ENCODE data around the gene MAGEA1.
"Not testable (repeated sequence)": the region's sequence is repeated elsewhere in the genome, so short reads cannot be mapped to it uniquely, and the experiment has no call there.

MAGEA1 gene

DNA sequence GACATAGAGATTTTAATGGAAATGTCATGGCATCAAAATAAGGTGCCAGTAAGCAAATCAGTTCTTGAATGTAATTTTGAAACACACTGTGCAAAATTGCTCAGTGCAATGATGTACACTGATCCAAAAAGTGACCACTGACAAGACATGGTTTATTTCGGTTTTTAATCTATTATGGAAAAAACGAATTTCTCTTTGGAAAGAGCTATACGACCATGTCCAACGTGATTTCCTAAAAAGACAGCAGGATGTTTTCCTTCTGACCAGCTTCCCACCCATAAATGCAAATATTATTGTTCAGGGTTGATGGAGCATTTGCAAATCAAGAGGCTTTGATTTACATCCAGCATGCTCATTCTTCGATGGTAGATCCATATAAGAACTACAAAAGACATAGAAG lies 17.1 kb upstream of the MAGEA1 start:
- no peaks in the 10 kb centered on the region for H4K20me1 ChIP-seq (ENCODE audit: insufficient read depth, low read length, poor library complexity, severe bottlenecking)
- H2AFZ ChIP-seq (ENCODE audit: low read length): no peak overlapping the region
- H3F3A ChIP-seq (ENCODE audit: low read depth): no peaks in the 10 kb centered on the region
- no peak overlapping the region for H3K4me2 ChIP-seq (ENCODE audit: low read depth, low read length, poor library complexity, severe bottlenecking)
- H3K9me2 ChIP-seq (replicated peaks; ENCODE audit: low read depth, low read length): no peaks in the 10 kb centered on the region
- no peak overlapping the region for H3K4me3 ChIP-seq (ENCODE audit: low read length, poor library complexity, severe bottlenecking)
- no peak overlapping the region for H3K9ac ChIP-seq (ENCODE audit: low read depth, low read length, poor library complexity, severe bottlenecking)
- no peaks in the 10 kb centered on the region for H3K9me3 ChIP-seq (ENCODE audit: insufficient read depth, low read depth, low read length)
- no peaks in the 10 kb centered on the region for H3K4me1 ChIP-seq (ENCODE audit: insufficient read depth, low read length, poor library complexity, severe bottlenecking)
- no peaks in the 10 kb centered on the region for H3K27me3 ChIP-seq (ENCODE audit: insufficient read depth, low read length, poor library complexity, severe bottlenecking)
- H3K36me3 ChIP-seq (ENCODE audit: insufficient read depth, low read length): no peaks in the 10 kb centered on the region
- H3K79me2 ChIP-seq (ENCODE audit: insufficient read depth, low read length): no peaks in the 10 kb centered on the region
- no peak for TF ChIP-seq EZH2phosphoT487 (IDR thresholded peaks at IDR 0.05; ENCODE audit: borderline replicate concordance)
- TF ChIP-seq, protein P1, sequence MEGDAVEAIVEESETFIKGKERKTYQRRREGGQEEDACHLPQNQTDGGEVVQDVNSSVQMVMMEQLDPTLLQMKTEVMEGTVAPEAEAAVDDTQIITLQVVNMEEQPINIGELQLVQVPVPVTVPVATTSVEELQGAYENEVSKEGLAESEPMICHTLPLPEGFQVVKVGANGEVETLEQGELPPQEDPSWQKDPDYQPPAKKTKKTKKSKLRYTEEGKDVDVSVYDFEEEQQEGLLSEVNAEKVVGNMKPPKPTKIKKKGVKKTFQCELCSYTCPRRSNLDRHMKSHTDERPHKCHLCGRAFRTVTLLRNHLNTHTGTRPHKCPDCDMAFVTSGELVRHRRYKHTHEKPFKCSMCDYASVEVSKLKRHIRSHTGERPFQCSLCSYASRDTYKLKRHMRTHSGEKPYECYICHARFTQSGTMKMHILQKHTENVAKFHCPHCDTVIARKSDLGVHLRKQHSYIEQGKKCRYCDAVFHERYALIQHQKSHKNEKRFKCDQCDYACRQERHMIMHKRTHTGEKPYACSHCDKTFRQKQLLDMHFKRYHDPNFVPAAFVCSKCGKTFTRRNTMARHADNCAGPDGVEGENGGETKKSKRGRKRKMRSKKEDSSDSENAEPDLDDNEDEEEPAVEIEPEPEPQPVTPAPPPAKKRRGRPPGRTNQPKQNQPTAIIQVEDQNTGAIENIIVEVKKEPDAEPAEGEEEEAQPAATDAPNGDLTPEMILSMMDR (conservative IDR thresholded peaks at IDR 0.05; ENCODE audit: low read length): no peak

DNA sequence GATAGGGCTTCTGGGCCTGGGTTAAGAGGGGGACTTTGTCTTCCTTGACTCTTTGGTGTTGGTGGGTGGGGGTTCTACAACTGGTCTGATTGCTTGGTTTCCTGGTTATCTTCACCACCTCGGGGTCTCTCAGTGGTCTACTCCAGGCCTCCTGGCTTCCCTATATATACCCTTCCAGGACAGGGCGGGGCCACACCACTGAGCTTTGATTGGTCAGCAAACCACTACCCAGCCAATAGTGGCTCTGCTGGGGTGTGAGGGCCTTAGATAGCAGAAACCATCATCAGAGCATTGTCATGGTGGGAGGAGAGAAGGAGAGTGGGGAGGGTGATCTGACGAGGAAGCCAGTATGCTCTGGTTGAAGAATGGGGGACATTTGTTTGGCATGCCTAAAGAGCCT lies 14.4 kb upstream of the MAGEA1 start:
- H3K36me3 ChIP-seq (ENCODE audit: insufficient read depth, low read length): no peaks in the 10 kb centered on the region
- no peak overlapping the region for H3K9ac ChIP-seq (ENCODE audit: low read depth, low read length, poor library complexity, severe bottlenecking)
- H3K9me2 ChIP-seq (replicated peaks; ENCODE audit: low read depth, low read length): no peaks in the 10 kb centered on the region
- H3K9me3 ChIP-seq (ENCODE audit: insufficient read depth, low read depth, low read length): no peaks in the 10 kb centered on the region
- H3K4me2 ChIP-seq (ENCODE audit: low read depth, low read length, poor library complexity, severe bottlenecking): no peak overlapping the region
- no peaks in the 10 kb centered on the region for H3K4me1 ChIP-seq (ENCODE audit: insufficient read depth, low read length, poor library complexity, severe bottlenecking)
- TF ChIP-seq, protein P1 (conservative IDR thresholded peaks at IDR 0.05; ENCODE audit: low read length): no peak
- no peak for TF ChIP-seq EZH2phosphoT487 (IDR thresholded peaks at IDR 0.05; ENCODE audit: borderline replicate concordance)
- no peaks in the 10 kb centered on the region for H4K20me1 ChIP-seq (ENCODE audit: insufficient read depth, low read length, poor library complexity, severe bottlenecking)
- H2AFZ ChIP-seq (ENCODE audit: low read length): no peak overlapping the region
- H3K4me3 ChIP-seq (ENCODE audit: low read length, poor library complexity, severe bottlenecking): no peak overlapping the region
- H3K79me2 ChIP-seq (ENCODE audit: insufficient read depth, low read length): no peaks in the 10 kb centered on the region
- no peaks in the 10 kb centered on the region for H3K27me3 ChIP-seq (ENCODE audit: insufficient read depth, low read length, poor library complexity, severe bottlenecking)
- H3F3A ChIP-seq (ENCODE audit: low read depth): no peaks in the 10 kb centered on the region

DNA sequence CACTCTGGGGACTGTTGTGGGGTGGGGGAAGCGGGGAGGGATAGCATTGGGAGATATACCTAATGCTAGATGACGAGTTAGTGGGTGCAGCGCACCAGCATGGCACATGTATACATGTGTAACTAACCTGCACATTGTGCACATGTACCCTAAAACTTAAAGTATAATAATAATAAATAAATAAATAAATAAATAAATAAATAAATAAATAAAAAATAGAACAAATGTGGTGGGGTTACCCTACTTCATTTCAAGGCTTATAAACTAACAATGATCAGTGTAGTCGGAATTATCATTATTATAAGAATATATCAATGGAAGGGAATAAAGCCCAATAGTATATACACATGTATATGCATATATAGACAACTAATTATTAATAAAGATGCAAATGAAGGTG lies 10.7 kb upstream of the MAGEA1 start:
- not testable (repeated sequence) for H3K79me2 ChIP-seq (ENCODE audit: insufficient read depth, low read length); H3K36me3 ChIP-seq (ENCODE audit: insufficient read depth, low read length); H3K4me3 ChIP-seq (ENCODE audit: low read length, poor library complexity, severe bottlenecking); H2AFZ ChIP-seq (ENCODE audit: low read length); H3K27me3 ChIP-seq (ENCODE audit: insufficient read depth, low read length, poor library complexity, severe bottlenecking); H4K20me1 ChIP-seq (ENCODE audit: insufficient read depth, low read length, poor library complexity, severe bottlenecking); H3K4me2 ChIP-seq (ENCODE audit: low read depth, low read length, poor library complexity, severe bottlenecking); H3K9me2 ChIP-seq (replicated peaks; ENCODE audit: low read depth, low read length); H3K9ac ChIP-seq (ENCODE audit: low read depth, low read length, poor library complexity, severe bottlenecking); H3K4me1 ChIP-seq (ENCODE audit: insufficient read depth, low read length, poor library complexity, severe bottlenecking); H3F3A ChIP-seq (ENCODE audit: low read depth); H3K9me3 ChIP-seq (ENCODE audit: insufficient read depth, low read depth, low read length)

DNA sequence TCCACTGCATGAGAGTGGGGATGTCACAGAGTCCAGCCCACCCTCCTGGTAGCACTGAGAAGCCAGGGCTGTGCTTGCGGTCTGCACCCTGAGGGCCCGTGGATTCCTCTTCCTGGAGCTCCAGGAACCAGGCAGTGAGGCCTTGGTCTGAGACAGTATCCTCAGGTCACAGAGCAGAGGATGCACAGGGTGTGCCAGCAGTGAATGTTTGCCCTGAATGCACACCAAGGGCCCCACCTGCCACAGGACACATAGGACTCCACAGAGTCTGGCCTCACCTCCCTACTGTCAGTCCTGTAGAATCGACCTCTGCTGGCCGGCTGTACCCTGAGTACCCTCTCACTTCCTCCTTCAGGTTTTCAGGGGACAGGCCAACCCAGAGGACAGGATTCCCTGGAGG lies 2.7 kb downstream of the MAGEA1 start:
- no peaks in the 10 kb centered on the region for H3K27me3 ChIP-seq (ENCODE audit: insufficient read depth, low read length, poor library complexity, severe bottlenecking)

More for the DNA sequence above, 2.7 kb downstream of the MAGEA1 start:
- H3K4me3 ChIP-seq (ENCODE audit: low read length, poor library complexity, severe bottlenecking): no peak overlapping the region
- no peaks in the 10 kb centered on the region for H3K36me3 ChIP-seq (ENCODE audit: insufficient read depth, low read length)
- no peak overlapping the region for H3K4me2 ChIP-seq (ENCODE audit: low read depth, low read length, poor library complexity, severe bottlenecking)
- no peak overlapping the region for H2AFZ ChIP-seq (ENCODE audit: low read length)
- no peaks in the 10 kb centered on the region for H3K9me2 ChIP-seq (replicated peaks; ENCODE audit: low read depth, low read length)
- H3K9ac ChIP-seq (ENCODE audit: low read depth, low read length, poor library complexity, severe bottlenecking): no peak overlapping the region
- no peaks in the 10 kb centered on the region for H3K4me1 ChIP-seq (ENCODE audit: insufficient read depth, low read length, poor library complexity, severe bottlenecking)
- H3K79me2 ChIP-seq (ENCODE audit: insufficient read depth, low read length): no peaks in the 10 kb centered on the region
- H3K9me3 ChIP-seq (ENCODE audit: insufficient read depth, low read depth, low read length): no peaks in the 10 kb centered on the region
- H3F3A ChIP-seq (ENCODE audit: low read depth): no peaks in the 10 kb centered on the region
- H4K20me1 ChIP-seq (ENCODE audit: insufficient read depth, low read length, poor library complexity, severe bottlenecking): no peaks in the 10 kb centered on the region
- TF ChIP-seq, protein P1 (conservative IDR thresholded peaks at IDR 0.05; ENCODE audit: low read length): no peak
- TF ChIP-seq EZH2phosphoT487 (IDR thresholded peaks at IDR 0.05; ENCODE audit: borderline replicate concordance): no peak
